Endothelial cell of umbilical vein (primary cell): ENCODE results near the gene ST6GALNAC3.

Experiments
- POLR2A ChIP-seq: IDR thresholded peaks from 2 replicates; pipeline ENCODE4 v1.6.1; 2012; ENCODE audit warnings: low read depth, mild to moderate bottlenecking, control low read depth, low read length
- TF ChIP-seq, protein P1 (sequence below), 2 donors: IDR thresholded peaks; 1 replicate in 1 of 2; 2 replicates in 1 of 2; pipeline ENCODE4 v1.5.1; 2011; ENCODE audit warnings: low read length in 2 of 2, mild to moderate bottlenecking in 2 of 2, moderate library complexity in 2 of 2, control low read depth in 1 of 2, inconsistent platforms in 1 of 2, low read depth in 1 of 2; ENCODE audit not compliant: insufficient read depth in 1 of 2; ENCODE audit errors: extremely low read depth in 1 of 2

DNA sequence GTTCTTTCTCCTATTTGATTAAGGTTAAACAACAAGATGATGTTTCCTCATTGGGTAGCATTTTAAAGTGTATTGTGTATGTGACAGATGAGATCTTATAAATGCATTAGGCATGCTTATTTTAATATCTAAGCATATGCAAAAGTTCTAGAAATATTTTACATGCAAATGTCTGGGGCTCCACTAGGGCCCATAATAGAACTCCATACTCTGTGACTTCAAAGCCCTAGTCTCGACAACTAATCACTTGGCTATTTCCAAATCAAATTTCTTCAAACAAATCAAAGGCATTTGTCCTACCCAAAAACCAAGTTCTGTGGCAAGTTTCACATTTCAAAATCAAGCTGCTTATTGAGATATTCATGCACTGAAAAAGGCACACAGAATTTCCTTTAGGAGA is 407.1 kb downstream of the ST6GALNAC3 start:
- TF ChIP-seq, protein P1, sequence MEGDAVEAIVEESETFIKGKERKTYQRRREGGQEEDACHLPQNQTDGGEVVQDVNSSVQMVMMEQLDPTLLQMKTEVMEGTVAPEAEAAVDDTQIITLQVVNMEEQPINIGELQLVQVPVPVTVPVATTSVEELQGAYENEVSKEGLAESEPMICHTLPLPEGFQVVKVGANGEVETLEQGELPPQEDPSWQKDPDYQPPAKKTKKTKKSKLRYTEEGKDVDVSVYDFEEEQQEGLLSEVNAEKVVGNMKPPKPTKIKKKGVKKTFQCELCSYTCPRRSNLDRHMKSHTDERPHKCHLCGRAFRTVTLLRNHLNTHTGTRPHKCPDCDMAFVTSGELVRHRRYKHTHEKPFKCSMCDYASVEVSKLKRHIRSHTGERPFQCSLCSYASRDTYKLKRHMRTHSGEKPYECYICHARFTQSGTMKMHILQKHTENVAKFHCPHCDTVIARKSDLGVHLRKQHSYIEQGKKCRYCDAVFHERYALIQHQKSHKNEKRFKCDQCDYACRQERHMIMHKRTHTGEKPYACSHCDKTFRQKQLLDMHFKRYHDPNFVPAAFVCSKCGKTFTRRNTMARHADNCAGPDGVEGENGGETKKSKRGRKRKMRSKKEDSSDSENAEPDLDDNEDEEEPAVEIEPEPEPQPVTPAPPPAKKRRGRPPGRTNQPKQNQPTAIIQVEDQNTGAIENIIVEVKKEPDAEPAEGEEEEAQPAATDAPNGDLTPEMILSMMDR (IDR thresholded peaks at IDR 0.05; ENCODE audit: extremely low read depth in 1 of 2, insufficient read depth in 1 of 2, low read depth in 1 of 2, low read length in 2 of 2), result no peak
- no peak for TF ChIP-seq POLR2A
